Suprapubic skin (tissue), 4 donors: ENCODE data around the gene ELMOD1.

Source experiments
- CTCF ChIP-seq, 2 donors: fragments of 200-600 bp in 1 of 2; fragments of 450-650 bp in 1 of 2; sonication (generic) in 1 of 2; IDR thresholded peaks; one replicate each; pipeline ENCODE4 v1.5.1; 2016 to 2019; ENCODE audit warnings: antibody characterized with exemption in 2 of 2, mild to moderate bottlenecking in 1 of 2, moderate library complexity in 1 of 2
- EP300 ChIP-seq: sonication (generic); formaldehyde crosslinking; IDR thresholded peaks from one replicate; pipeline ENCODE4 v1.6.1; 2017; ENCODE audit warnings: antibody characterized with exemption
- POLR2A ChIP-seq, 2 donors: fragments of 450-650 bp; IDR thresholded peaks; one replicate each; pipeline ENCODE4 v1.6.1; 2017; ENCODE audit warnings: antibody characterized with exemption in 2 of 2, mild to moderate bottlenecking in 2 of 2, moderate library complexity in 2 of 2
- POLR2AphosphoS5 ChIP-seq, 3 donors: sonication (generic); formaldehyde crosslinking; IDR thresholded peaks; one replicate each; pipeline ENCODE4 v1.6.1; 2017; ENCODE audit warnings: antibody characterized with exemption in 3 of 3

- TF ChIP-seq CTCF (IDR thresholded peaks at IDR 0.05), result no peak
- TF ChIP-seq POLR2A (IDR thresholded peaks at IDR 0.05), result no peak
- no peak for TF ChIP-seq POLR2AphosphoS5 (IDR thresholded peaks at IDR 0.05)
- TF ChIP-seq EP300, result no peak
Measured at GRCh38 chr11:107661656-107662055, 70.7 kb downstream of the ELMOD1 start.
